KBM-7 (cell line): ENCODE data around the gene SLC29A1.
A peak's percentile ranks its signal among the peaks of the same experiment; 100 is the strongest.
"Not testable (repeated sequence)": the region's sequence is repeated elsewhere in the genome, so short reads cannot be mapped to it uniquely, and the experiment has no call there.

Experiments
- DNase-seq: peaks from one replicate; pipeline ENCODE4 v3.0.0-alpha.2; 2015
- in situ Hi-C: fragments of 300-500 bp; cut with MboI; formaldehyde crosslinking; loops from 2 replicates; pipeline ENCODE4 v1.14.3; 2020; ENCODE audit warnings: low sequenced_read_pairs, low pct_unique_long_range_greater_than_20kb, mixed read lengths

SLC29A1 gene

GRCh38 chr6:44219815-44220784 lies 3.3 kb upstream of the SLC29A1 start:
- in situ Hi-C loops, result no loop called here
- no peak for DNase-seq

- in situ Hi-C loops, result no loop called here
- DNase-seq, result no peak
Observed at GRCh38 chr6:44220913-44221290, 2.5 kb upstream of the SLC29A1 start.

- in situ Hi-C loops, result no loop called here
- peak; percentile 83 for DNase-seq
Observed at GRCh38 chr6:44221291-44221960, 2.0 kb upstream of the SLC29A1 start.

DNA sequence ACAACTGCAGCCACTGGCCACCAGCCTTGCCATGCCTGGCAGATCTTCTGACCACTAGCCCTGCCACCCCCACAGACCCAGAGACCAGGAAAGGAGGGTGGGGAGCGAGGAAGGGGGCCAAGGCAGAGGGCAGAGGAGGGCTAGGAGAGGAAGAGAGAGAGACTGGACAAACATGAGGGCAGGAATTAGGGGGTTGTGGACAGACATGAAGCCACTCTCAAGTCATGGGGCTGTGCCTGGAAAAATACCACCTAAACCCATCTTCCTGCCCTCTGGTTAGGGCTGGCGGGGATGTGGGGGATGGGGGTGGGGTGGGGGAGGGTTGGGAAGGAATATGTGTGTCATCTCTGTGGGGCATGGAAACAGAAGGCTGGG lies 1.4 kb upstream of the SLC29A1 start:
- no peak for DNase-seq
- in situ Hi-C loops, result no loop called here

DNA sequence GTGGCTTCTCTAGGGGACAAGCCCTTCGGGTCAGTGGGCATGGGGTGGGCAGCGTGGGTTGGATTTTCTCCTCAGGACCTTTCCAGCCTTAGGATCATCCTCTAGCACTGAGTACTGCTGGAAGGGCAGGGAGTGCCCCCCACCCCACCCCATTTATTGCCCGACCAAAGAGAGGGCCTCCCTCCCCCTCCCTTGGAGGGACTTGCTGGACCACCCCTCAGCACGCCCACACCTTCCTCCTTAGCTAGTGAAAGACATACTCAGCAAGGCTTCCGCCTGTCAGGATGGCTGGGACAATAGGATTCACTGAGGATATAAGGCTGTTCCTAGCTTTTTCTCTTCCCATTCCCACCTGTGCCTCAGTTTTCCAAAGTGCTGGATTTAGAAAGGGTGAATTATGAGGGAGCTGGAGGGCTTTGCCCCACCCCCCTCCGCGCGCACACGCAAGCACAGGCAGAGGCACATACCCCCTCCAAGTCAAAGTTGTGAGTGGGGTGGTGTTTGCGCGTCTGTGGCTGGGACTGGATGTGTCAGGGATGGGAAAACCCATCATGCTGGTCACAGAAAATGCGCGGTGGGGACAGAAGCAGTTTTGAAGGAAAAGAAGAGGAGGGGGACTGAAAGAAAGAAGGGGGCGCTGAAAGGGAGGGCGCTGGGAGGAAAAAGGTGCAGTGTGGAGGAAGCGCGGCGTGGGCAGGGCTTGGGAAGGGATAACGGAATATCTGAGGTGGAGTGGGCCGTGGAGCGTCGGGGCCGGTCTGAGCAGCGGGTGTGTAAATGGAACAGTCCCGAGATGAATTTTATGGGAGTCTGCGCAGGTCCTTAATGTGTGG lies 693 bp upstream of the SLC29A1 start:
- in situ Hi-C loops, result no loop called here
- peak; percentile 45 for DNase-seq

- in situ Hi-C loops, result no loop called here
- peak; percentile 42 for DNase-seq
Observed at GRCh38 chr6:44224029-44224964, 902 bp downstream of the SLC29A1 start.

DNA sequence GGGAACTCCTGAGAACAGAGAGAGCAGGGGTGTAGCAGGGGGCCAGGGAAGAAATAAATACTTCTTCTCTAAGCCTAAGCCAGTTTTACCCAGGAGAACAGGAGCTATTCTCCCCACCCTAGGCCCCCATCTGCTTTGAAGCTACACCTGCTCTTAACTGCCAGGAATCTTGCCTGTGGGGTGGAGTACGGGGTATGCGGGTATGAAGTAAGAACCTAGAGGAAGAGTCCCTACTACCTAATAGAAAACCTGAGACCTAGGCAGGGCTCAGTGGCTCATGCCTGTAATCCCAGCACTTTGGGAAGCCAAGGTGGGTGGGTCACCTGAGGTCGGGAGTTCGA lies 1.5 kb downstream of the SLC29A1 start:
- in situ Hi-C loops, result no loop called here
- DNase-seq, result no peak

DNA sequence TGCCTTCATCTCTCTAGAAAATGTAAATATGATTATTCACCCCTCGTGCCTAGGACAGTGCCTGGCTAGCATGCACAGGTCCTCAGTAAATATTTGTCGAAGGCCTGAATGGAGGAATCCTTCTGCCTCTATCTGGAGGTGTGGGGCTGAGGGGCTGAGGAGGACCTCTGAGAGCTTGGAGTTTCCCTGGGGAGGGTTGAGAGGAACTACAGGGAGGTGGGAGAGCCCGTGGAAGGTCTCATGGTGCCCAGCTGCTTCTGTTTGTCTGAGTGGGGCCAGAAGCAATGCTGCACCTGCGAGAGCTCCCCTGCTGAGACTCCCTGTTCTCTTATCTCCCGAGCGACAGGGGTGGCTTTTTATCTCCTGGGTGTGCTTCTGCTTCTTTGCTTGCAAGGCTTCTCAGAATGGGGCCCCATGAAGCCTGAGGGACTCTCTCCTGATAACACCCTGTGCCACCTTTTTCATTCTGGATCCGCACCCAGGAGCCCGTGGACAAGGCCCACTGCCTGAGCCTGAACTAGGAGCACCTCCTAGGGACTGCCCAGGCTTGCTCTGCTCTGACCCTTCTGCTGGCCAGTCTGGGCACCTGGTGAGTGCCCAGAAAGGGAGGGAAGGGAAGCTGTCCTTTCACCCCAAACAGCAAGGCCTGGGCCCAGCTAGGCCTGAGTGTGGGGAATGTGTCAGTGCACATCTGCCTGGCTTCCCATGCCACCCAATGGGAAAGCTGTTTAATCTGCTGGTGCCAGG lies 2.4 kb downstream of the SLC29A1 start:
- in situ Hi-C loops, result no loop called here
- peak; percentile 18 for DNase-seq

DNA sequence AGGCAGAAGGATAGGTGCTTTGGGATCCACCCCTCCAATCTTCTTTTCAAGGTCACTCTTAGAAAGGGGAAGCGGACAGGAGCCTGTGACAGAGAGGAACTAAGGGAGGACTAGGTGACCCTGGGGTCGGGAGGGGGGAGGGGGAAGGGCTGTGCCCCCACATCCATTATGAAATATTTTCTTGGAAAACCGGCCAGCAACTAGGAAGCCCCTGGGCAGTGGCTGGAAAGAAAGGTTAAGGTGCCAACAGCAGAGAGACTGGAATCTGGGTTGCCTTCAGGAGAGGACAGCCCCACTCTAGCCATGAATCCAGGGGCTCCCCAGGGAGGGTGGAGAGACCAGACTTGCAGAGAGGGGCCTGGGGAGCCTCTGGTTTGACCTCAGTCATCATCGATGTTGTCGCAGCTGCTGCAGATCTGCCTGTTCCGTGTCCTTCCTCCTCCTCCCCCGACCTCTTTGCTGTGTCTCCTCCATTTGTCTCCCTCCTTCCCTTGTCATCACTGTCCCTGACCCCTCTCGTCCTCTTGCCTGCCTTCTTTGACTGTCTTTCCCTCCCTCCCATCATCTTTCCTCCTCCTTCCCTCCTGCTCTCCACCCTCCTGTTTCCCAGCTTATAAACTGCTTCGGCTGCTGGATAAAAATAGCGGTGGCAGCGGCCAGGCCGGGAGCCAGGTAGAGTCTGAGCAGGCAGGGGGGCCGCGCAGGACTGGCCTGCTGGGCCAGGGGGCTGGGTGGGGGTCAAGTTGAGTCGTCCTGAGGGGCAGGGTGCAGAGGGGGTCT lies 3.2 kb downstream of the SLC29A1 start:
- in situ Hi-C loops, result no loop called here
- peak; percentile 38 for DNase-seq

DNA sequence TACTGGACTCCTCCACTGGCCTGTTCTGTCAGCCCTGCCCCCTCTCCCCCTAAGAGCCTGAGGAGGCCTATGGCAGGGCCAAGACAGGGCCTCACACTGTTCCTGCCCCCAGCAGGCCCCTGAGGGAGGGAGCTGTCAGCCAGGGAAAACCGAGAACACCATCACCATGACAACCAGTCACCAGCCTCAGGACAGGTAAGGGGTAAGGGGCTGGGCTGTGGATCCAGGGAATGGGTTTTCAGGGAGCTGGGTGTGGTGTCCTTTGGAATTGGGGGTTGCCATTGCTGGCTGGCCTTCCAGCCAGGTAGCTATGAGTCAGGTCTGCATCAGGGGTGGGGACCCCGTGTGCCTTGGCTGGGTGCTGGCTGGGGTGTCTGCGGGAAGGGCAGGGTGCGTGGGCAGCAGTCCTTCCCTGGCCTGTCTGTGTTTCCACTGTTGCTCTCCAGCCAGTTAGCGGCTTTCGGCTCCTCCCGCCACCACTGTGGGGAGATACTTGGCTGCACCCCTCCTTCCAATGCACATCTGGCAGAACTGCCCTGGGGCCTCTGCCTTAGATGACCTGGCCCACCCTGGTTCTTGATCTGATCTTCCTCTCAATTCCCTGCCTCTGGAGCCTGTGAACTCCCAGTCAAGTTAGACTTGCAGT lies 3.9 kb downstream of the SLC29A1 start:
- in situ Hi-C loops, result no loop called here
- no peak for DNase-seq

GRCh38 chr6:44228031-44228430 lies 4.6 kb downstream of the SLC29A1 start:
- in situ Hi-C loops, result no loop called here
- no peak for DNase-seq

- in situ Hi-C loops, result no loop called here
- DNase-seq, result no peak
Observed at GRCh38 chr6:44228433-44228832, 5.0 kb downstream of the SLC29A1 start.

GRCh38 chr6:44228836-44229235 lies 5.4 kb downstream of the SLC29A1 start:
- DNase-seq, result no peak
- in situ Hi-C loops, result no loop called here

GRCh38 chr6:44229376-44230033 lies 6.1 kb downstream of the SLC29A1 start:
- DNase-seq, result no peak
- in situ Hi-C loops, result loop anchor here (10.0 kb wide), 1 partner anchor 55 kb away; no protein-coding TSS in a partner anchor

DNA sequence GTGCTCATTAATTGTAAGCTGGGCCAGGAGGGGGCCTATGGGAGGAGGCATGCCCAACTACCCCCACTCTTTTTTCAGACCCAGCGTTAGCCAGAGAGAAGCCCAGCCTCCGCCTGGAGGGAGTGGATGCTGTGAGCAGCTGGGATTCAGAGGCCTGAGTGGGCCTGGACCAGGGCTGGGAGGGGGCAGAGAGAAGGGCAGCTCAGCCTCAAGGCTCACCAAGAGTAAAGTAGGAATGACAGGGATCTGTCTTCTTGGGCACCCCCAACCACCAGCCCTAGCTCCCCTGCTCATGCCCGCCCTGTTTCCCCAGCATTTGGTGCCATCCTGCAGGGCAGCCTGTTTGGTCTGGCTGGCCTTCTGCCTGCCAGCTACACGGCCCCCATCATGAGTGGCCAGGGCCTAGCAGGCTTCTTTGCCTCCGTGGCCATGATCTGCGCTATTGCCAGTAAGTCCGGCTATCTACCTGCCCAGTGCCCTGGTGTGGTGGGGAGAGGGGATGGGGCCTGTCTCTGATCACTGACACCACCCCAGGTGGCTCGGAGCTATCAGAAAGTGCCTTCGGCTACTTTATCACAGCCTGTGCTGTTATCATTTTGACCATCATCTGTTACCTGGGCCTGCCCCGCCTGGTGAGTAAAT lies 6.8 kb downstream of the SLC29A1 start:
- in situ Hi-C loops, result loop anchor here (10.0 kb wide), 1 partner anchor 55 kb away; no protein-coding TSS in a partner anchor
- no peak for DNase-seq

DNA sequence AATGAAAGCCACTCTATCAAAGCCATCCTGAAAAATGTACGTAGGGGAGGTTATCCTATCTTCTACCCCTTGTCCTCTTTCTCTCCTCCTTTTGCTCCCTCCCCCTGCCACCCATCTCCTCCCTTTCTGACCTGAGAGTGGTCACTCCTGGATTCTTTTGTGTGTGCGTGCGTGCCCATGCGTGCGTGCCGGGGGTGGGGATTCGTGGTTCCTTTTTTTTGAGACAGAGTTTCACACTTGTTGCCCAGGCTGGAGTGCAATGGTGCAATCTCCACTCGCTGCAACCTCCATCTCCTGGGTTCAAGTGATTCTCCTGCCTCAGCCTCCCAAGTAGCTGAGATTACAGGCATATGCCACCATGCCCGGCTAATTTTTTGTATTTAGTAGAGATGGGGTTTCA lies 8.0 kb downstream of the SLC29A1 start:
- in situ Hi-C loops, result loop anchor here (10.0 kb wide), 1 partner anchor 57 kb away; no protein-coding TSS in a partner anchor
- DNase-seq, result not testable (repeated sequence)
